ENCODE data around the gene SOCS6.

The SOCS6 gene

DNA sequence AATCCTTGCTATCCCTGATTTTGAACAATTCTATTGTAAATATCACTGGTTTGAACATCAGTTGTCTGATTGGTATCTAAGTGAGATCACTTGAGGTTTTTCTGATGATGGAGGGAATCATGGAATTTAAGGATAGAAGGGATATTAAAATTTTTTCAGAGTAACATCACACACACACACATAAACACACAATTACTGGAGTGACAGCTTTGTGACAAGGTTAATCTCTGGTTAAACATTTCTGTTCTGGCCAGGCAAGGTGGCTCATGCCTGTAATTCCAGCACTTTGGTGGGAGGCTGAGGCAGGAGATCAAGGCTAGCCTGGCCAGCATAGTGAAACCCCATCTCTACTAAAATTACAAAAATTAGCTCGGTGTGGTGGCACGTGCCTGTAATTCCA, 85.3 kb downstream of the SOCS6 start:
- Histone ChIP-seq H3K4me3 (ENCODE audit: low read depth in 1 of 2, low read length in 2 of 2) (no peak overlapping the region), H3K4me2 (ENCODE audit: insufficient read depth, low read length) (no peak overlapping the region), H3K27ac (ENCODE audit: low read length) (no peak overlapping the region), H3K9me3 (ENCODE audit: insufficient read depth, low read length, severe bottlenecking) (no peaks in the 10 kb centered on the region), H3K79me2 (ENCODE audit: insufficient read depth, low read length) (no peaks in the 10 kb centered on the region), H3K9ac (ENCODE audit: low read depth, low read length) (no peak overlapping the region), H4K20me1 (ENCODE audit: insufficient read depth, low read length) (no peaks in the 10 kb centered on the region), H2AFZ (ENCODE audit: low read depth, low read length) (no peak overlapping the region), H3K27me3 (ENCODE audit: insufficient read depth, low read length, poor library complexity) (no peaks in the 10 kb centered on the region), H3K36me3 (ENCODE audit: insufficient read depth, low read length) (no peaks in the 10 kb centered on the region), H3K4me1 (ENCODE audit: insufficient read depth, low read length) (no peaks in the 10 kb centered on the region)
- DNase-seq: no peak
- TF ChIP-seq EZH2 (IDR thresholded peaks at IDR 0.05; ENCODE audit: borderline replicate concordance, low read depth, low read length, severe bottlenecking): no peak
- TF ChIP-seq, protein P1, sequence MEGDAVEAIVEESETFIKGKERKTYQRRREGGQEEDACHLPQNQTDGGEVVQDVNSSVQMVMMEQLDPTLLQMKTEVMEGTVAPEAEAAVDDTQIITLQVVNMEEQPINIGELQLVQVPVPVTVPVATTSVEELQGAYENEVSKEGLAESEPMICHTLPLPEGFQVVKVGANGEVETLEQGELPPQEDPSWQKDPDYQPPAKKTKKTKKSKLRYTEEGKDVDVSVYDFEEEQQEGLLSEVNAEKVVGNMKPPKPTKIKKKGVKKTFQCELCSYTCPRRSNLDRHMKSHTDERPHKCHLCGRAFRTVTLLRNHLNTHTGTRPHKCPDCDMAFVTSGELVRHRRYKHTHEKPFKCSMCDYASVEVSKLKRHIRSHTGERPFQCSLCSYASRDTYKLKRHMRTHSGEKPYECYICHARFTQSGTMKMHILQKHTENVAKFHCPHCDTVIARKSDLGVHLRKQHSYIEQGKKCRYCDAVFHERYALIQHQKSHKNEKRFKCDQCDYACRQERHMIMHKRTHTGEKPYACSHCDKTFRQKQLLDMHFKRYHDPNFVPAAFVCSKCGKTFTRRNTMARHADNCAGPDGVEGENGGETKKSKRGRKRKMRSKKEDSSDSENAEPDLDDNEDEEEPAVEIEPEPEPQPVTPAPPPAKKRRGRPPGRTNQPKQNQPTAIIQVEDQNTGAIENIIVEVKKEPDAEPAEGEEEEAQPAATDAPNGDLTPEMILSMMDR (IDR thresholded peaks at IDR 0.05; ENCODE audit: borderline replicate concordance, extremely low read depth, low read length, poor library complexity, severe bottlenecking): no peak
- ATAC-seq (ENCODE audit: insufficient read depth, low read depth): no peak

DNA sequence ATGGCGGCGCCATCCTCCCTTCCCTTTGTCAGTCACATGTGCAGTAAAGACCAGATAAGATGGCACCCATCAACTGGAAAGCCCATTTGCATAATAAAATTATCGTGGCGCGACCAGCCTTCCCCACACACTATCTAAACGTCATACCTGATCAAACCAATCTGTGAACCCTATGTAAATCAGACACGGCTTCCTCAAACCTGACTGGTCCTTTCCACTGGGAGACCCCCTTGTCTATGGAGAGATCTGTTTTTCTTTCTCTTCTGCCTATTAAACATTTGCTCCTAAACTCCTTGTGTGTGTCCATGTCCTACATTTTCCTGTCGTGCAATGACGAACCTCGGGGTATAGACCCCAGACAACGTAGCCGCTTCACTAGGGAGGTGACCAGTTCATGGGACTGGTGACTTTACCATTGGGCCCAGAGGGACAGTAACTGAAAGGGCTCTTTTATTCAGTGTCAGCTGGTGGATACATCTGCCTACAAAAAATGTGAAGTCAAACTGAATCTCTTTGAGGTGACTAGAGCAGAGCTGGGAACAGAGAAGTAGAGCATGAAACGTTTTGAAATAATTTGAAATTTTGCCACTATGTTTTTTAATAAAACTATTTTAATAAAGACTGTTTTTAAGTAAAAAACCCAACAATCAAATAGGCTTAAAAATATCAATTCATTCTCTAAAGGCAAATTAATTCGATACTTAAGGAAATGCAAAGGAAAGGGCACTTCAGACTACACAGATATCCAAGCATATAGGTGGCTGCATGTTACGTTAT, 87.5 kb downstream of the SOCS6 start:
- no peaks in the 10 kb centered on the region for H3K36me3 ChIP-seq (ENCODE audit: insufficient read depth, low read length)
- TF ChIP-seq EZH2 (IDR thresholded peaks at IDR 0.05; ENCODE audit: borderline replicate concordance, low read depth, low read length, severe bottlenecking): no peak
- TF ChIP-seq, protein P1 (IDR thresholded peaks at IDR 0.05; ENCODE audit: borderline replicate concordance, extremely low read depth, low read length, poor library complexity, severe bottlenecking): no peak
- H3K4me2 ChIP-seq (ENCODE audit: insufficient read depth, low read length): no peak overlapping the region
- no peak for DNase-seq
- no peaks in the 10 kb centered on the region for H3K27me3 ChIP-seq (ENCODE audit: insufficient read depth, low read length, poor library complexity)
- H3K4me3 ChIP-seq (ENCODE audit: low read depth in 1 of 2, low read length in 2 of 2): no peak overlapping the region
- no peak overlapping the region for H3K27ac ChIP-seq (ENCODE audit: low read length)
- H3K9ac ChIP-seq (ENCODE audit: low read depth, low read length): no peak overlapping the region
- H3K4me1 ChIP-seq (ENCODE audit: insufficient read depth, low read length): no peaks in the 10 kb centered on the region
- no peak for ATAC-seq (ENCODE audit: insufficient read depth, low read depth)
- no peaks in the 10 kb centered on the region for H3K79me2 ChIP-seq (ENCODE audit: insufficient read depth, low read length)
- no peak overlapping the region for H2AFZ ChIP-seq (ENCODE audit: low read depth, low read length)
- no peaks in the 10 kb centered on the region for H4K20me1 ChIP-seq (ENCODE audit: insufficient read depth, low read length)
- no peaks in the 10 kb centered on the region for H3K9me3 ChIP-seq (ENCODE audit: insufficient read depth, low read length, severe bottlenecking)

DNA sequence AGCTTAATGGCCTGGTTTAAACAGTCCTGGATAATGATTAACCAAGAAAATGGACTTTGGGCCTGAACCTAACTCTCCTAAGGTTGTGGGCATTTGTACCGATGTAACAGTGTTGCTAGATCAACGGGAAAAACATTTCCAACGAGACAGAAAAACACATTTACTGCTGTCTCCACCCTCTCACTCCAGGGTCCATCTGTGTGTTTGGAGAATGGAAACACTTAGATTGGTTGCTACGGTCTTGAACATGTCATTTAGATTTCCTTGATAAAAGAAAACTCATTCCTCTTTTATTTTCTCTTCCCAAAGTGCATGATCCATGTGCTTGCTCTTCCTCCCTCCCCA, 88.0 kb downstream of the SOCS6 start:
- Histone ChIP-seq H3K4me2 (ENCODE audit: insufficient read depth, low read length) (no peak overlapping the region), H3K9ac (ENCODE audit: low read depth, low read length) (no peak overlapping the region)

More for the DNA sequence above, 88.0 kb downstream of the SOCS6 start:
- H2AFZ ChIP-seq (ENCODE audit: low read depth, low read length): no peak overlapping the region
- no peaks in the 10 kb centered on the region for H3K79me2 ChIP-seq (ENCODE audit: insufficient read depth, low read length)
- TF ChIP-seq, protein P1 (IDR thresholded peaks at IDR 0.05; ENCODE audit: borderline replicate concordance, extremely low read depth, low read length, poor library complexity, severe bottlenecking): no peak
- no peak for TF ChIP-seq EZH2 (IDR thresholded peaks at IDR 0.05; ENCODE audit: borderline replicate concordance, low read depth, low read length, severe bottlenecking)
- DNase-seq (no peak), ATAC-seq (ENCODE audit: insufficient read depth, low read depth) (no peak)
- no peaks in the 10 kb centered on the region for H3K36me3 ChIP-seq (ENCODE audit: insufficient read depth, low read length)
- H3K27ac ChIP-seq (ENCODE audit: low read length): no peak overlapping the region
- no peaks in the 10 kb centered on the region for H3K27me3 ChIP-seq (ENCODE audit: insufficient read depth, low read length, poor library complexity)
- H3K4me1 ChIP-seq (ENCODE audit: insufficient read depth, low read length): no peaks in the 10 kb centered on the region
- H3K4me3 ChIP-seq (ENCODE audit: low read depth in 1 of 2, low read length in 2 of 2): no peak overlapping the region
- no peaks in the 10 kb centered on the region for H4K20me1 ChIP-seq (ENCODE audit: insufficient read depth, low read length)
- no peaks in the 10 kb centered on the region for H3K9me3 ChIP-seq (ENCODE audit: insufficient read depth, low read length, severe bottlenecking)

All from DND-41 (cell line).